HG03521 (cell line): Measurements from ENCODE around the gene PM20D2.

Source experiments
- ATAC-seq: cut with Tn5 transposase; IDR thresholded peaks from one replicate; pipeline ENCODE4 v1.9.1; 2021; ENCODE audit warnings: mild to moderate bottlenecking, moderate library complexity; ENCODE audit not compliant: unreplicated experiment

The PM20D2 gene

GRCh38 chr6:89199579-89199978, 53.7 kb downstream of the PM20D2 start:
- ATAC-seq = no peak

GRCh38 chr6:89200706-89201215, 54.9 kb downstream of the PM20D2 start:
- ATAC-seq = no peak

GRCh38 chr6:89204096-89204495, 58.2 kb downstream of the PM20D2 start:
- ATAC-seq = no peak

GRCh38 chr6:89205819-89206218, 60.0 kb downstream of the PM20D2 start:
- ATAC-seq = no peak

GRCh38 chr6:89208551-89208950, 62.7 kb downstream of the PM20D2 start:
- ATAC-seq = no peak

GRCh38 chr6:89209457-89209856, 63.6 kb downstream of the PM20D2 start:
- ATAC-seq = no peak

GRCh38 chr6:89212472-89212871, 66.6 kb downstream of the PM20D2 start:
- no peak for ATAC-seq

GRCh38 chr6:89214197-89214596, 68.3 kb downstream of the PM20D2 start:
- no peak for ATAC-seq
